SHP77 treated with DMSO at 0.1 percent for 48 hours (cell line): ENCODE results near the gene SCAND1.
"Not testable (repeated sequence)": the region's sequence is repeated elsewhere in the genome, so short reads cannot be mapped to it uniquely, and the experiment has no call there.

Experiments used
- DNase-seq: peaks from one replicate; lab custom pipeline; 2025; lab: John Stamatoyannopoulos, UW

The SCAND1 gene

DNA sequence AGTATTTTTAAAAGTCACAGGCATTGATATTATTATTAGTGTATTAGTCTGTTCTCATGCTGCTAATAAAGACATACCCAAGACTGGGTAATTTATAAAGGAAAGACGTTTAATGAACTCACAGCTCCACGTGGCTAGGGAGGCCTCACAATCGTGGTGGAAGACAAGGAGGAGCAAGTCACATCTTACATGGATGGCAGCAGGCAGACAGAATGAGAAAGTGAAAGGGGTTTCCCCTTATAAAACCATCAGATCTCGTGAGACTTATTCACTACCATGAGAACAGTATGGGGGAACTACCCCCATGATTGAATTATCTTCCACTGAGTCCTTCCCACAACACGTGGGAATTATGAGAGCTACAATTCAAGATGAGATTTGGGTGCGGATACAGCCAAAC lies 5.0 kb upstream of the SCAND1 start:
- DNase-seq = not testable (repeated sequence)

DNA sequence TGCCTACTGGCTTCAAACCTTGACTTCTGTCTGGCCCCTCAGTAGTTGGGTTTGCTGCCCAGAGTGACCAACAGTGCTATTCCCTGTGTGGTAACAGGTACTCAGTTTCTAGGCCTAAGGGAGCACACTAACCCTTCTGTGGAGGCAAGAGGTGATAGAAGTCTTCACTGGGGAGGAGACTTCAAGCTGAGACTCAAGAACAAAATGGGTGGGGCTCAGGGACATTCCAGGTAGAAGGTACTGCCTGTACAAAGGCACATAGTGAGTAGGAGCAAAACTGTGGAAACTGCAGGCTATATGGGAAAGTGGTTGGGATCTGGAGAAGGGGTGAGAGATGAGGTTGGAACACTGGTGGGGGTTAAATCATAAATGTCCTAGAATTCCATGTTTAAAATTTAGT lies 2.3 kb upstream of the SCAND1 start:
- DNase-seq = no peak

DNA sequence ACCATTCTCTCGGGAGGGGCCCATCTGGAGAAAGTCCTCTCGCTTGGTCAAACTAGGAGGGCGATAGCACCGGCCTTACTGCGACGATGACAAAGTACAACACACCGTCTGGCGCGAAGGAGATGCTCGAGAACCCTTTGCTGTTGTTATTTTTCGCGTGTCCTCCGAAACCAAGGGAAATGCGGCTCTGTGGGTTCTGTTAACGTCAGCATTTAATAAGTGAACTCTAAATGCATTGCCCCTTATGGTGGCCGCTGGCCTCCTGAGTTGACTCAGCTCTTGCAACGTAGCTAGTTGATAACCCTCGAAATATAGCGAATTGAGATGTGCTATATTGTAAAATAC lies 577 bp upstream of the SCAND1 start:
- DNase-seq = no peak

- DNase-seq = no peak
Measured at GRCh38 chr20:35953387-35954199, 709 bp downstream of the SCAND1 start.

- no peak for DNase-seq
Measured at GRCh38 chr20:35952480-35953386, 1.6 kb downstream of the SCAND1 start.

DNA sequence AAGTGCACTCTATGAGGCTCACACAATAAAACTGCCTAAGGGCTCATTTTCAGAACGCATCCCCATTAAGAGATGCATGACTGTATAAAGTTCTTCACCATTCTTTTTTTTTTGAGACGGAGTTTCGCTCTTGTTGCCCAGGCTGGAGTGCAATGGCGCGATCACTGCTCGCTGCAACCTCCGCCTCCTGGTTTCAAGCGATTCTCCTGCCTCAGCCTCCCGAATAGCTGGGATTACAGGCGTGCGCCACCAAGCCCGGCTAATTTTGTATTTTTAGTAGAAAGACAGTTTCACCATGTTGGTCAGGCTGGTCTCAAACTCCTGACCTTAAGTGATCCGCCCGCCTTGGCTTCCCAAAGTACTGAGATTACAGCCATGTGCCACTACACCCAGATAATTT lies 2.2 kb downstream of the SCAND1 start:
- not testable (repeated sequence) for DNase-seq

DNA sequence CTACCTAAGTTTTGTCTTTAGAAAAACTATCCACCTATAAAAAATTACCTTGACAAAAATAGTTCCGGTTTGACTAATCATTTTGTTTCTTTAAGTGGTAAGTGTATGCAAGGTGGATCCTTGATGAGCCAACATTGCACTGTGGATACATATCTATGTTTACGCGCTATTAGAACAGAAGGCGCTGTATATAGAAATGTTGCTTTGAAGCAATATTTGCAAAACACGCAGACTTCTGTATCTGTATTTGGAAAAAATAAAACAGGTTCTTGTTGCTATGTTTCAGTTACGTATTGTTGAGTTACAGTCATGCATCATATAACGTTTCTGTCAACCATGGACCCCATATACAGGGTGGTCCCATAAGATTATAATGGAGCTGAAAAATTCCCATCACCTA lies 4.2 kb downstream of the SCAND1 start:
- DNase-seq = no peak

GRCh38 chr20:35947907-35948306 lies 6.4 kb downstream of the SCAND1 start:
- DNase-seq = no peak

- no peak for DNase-seq
Measured at GRCh38 chr20:35947489-35947888, 6.8 kb downstream of the SCAND1 start.

DNA sequence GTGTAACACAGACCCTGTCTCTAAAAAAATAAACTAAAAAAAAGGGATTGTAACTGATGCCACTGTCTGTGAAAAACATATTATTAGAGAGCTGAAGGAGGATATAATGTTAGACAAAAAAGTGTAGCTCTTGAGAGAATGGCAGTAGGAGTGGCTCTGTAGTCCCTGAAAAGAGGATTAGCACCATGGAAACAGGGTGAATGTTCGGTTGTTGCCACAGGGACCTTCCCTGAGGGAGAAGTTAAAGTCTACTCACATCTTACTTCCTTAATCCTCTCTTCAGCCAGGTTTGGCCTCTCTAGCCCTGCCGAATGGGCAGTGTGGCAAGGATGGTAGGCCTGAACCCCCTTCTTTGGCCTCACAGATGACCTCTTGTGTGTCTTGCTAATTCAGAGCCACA lies 12.1 kb downstream of the SCAND1 start:
- DNase-seq = no peak

- no peak for DNase-seq
Measured at GRCh38 chr20:35941620-35942019, 12.7 kb downstream of the SCAND1 start.

- no peak for DNase-seq
Measured at GRCh38 chr20:35939264-35939663, 15.0 kb downstream of the SCAND1 start.

DNA sequence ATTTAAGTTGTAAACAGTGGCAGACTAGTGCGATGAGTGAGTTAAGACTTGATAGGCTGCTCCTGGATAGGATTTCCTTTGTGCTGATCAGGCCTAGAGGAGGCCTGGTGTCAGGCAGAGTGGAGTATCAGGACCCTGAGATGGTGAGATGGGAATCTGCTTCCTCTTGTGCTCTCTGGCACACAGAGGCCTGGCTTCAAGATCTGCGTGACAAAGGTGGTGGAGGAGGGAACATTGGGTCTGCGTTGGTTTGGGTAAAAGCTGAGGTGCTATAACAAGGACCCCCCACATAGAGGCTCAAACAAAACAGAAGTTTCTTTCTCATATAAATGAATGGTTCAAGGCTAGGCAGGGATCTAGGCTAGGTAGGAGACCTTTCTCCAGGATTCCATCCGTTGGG lies 20.3 kb downstream of the SCAND1 start:
- no peak for DNase-seq

DNA sequence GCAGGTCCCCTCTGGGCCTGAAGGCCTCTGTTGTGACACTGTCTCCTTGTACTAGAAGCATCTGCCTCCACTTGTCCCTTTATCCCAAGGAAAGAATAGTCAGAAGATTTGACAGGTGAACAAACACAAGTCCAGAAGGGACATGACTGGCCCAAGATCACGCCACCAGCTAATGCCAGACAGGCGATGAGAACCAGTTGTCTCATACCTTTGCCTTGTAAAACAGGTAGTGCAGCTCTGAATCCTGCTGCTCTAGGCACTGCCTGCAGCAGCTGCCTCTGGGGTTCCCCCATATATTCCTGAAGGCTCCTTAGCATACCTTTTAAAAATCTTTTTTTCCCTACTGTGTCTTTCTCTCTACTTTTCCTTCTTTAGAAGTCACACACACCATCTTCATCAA lies 25.0 kb downstream of the SCAND1 start:
- DNase-seq = no peak

GRCh38 chr20:35920523-35920922 lies 33.8 kb downstream of the SCAND1 start:
- DNase-seq = no peak

- no peak for DNase-seq
Measured at GRCh38 chr20:35918021-35918420, 36.3 kb downstream of the SCAND1 start.

DNA sequence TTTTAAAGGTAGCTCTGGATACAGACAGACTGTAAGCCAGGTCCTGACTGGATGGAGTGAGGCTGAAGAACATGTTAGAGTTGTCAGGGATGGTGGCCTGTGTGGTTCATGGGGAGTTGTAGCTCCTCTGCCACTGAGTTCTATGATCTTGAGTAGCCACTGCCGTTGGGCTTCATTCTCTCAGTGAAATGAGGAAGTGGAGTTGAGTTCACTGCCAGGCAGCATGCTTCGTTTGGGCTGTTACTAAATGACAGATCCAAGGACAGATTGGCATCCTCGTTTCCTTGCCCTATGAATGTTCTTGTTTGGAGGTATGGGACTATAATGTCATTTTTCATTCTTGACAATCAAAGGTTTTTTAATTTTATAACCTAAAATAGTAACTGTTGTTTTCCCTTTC lies 37.2 kb downstream of the SCAND1 start:
- no peak for DNase-seq

- no peak for DNase-seq
Measured at GRCh38 chr20:35912881-35913280, 41.4 kb downstream of the SCAND1 start.

- DNase-seq = no peak
Measured at GRCh38 chr20:35910254-35910653, 44.0 kb downstream of the SCAND1 start.

DNA sequence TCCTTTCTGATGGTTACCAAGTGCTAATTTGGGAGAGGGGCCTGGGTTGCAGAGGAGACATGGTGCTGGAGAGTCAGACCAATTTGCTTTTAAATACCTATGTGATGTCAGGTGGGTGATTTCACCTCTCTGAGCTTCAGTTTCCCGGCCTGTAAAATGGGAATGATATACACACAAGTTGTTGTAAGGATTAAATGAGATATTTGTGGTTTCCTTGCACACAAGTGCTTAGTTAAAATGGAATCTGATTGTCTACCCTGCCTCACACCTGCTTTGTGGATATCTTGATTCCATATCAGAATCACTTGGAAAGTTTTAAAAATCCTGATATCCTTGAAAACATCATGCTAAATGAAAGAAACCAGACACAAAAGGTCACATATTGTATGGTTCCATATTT lies 44.5 kb downstream of the SCAND1 start:
- no peak for DNase-seq

DNA sequence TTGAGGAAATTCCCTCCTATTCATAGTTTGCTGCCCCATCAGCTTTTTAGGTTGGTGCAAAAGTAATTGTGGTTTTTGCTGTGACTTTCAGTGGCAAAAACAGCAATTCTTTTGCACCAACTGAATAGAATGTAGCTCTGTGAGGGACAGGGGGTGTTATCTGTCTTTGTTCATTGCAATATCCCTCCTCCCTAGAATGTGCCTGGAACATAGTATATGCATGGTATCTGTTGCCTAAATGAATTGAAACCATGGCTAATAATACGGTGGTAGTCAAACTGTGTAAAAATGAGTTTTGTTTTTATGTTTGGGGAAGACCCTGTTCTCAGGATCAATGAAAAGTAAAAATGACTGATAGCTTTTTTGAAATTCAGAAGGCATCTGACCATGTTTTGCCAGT lies 45.1 kb downstream of the SCAND1 start:
- DNase-seq = no peak

DNA sequence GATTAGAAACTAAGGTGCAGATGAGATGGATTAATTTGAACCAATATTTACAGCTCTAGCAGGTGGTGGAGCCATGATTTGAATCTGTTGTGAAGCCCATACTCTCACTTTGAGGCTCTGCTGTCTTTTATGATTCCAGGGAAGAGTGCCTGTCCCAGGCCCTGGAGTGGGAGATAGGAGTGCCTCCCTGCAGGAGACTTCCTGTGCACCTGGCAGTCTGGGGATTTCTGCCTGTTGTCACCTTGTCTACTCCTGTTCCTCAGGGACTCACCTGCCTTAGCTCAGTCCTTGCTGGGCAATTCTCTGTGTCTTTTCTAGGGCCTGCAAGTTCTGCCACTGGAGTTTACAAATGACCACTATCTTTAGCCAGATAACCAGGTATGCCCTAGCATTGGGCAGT lies 46.3 kb downstream of the SCAND1 start:
- no peak for DNase-seq

DNA sequence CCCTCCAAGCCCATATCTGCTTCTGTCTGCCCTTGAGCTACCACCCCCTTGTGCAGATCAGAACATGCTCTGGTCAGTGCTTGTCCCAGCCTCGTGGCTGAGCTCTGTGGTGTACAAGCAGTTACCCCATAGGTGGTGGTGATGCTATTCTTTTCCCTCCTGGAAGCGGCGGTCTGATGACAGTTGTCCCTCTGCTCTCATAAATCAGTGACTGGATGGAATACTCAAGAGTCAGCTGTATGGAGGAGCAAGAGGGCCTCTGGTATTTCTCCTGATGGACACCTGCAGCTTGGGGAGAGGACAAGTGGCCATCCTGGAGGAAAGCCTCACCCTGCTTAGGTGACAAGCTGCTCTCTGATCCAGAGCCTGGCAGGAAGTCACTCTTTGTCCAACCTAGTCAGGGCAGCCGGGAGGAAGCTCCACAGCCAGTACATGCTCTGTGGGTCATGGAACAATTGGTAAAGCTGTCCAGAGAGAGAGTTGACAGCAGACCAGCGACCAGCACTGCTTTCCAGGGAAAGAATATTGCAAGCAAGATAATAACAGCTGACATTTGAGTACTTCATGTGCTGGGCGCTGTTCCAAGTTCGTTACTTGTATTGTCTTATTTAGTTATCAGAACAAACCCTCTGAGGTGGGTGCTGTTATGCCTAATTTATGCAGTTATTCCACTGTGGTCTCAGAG lies 47.1 kb downstream of the SCAND1 start:
- DNase-seq = no peak
